GM15510 (cell line): ENCODE data around the gene GAB3.

Experiments used
- POLR2A ChIP-seq: IDR thresholded peaks from 3 replicates; pipeline ENCODE4 v1.6.1; 2011; ENCODE audit warnings: borderline replicate concordance; ENCODE audit not compliant: insufficient read length; ENCODE audit errors: extremely low read depth

GAB3 gene

DNA sequence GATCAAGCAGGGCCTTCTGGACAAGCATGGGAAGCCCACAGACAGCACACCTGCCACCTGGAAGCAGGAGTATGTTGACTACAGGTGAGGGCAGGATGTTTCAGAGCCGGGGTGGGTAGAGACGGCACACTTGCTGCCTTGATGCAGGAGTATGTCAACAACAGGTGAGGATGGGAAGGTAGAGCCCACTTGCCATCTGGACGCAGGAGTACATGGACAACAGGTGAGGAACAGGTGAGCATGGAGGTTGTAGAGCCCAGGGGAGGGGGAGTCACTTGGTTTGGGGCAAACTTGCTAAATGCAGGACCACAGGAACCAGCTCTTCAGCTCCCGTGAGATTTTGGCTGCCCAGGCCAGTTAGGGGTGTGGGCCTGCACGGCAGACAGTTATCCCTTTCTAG, 23.7 kb upstream of the GAB3 start:
- TF ChIP-seq POLR2A: no peak

- peak; percentile 70 for TF ChIP-seq POLR2A
Observed at GRCh38 chrX:154762537-154763296, 11.8 kb upstream of the GAB3 start, which contains the start of gene DKC1. DKC1 (plus strand) TSS chrX:154762864; CDS start chrX:154762966, 102 bp downstream.

GRCh38 chrX:154761977-154762536, 11.2 kb upstream of the GAB3 start:
- TF ChIP-seq POLR2A: no peak

DNA sequence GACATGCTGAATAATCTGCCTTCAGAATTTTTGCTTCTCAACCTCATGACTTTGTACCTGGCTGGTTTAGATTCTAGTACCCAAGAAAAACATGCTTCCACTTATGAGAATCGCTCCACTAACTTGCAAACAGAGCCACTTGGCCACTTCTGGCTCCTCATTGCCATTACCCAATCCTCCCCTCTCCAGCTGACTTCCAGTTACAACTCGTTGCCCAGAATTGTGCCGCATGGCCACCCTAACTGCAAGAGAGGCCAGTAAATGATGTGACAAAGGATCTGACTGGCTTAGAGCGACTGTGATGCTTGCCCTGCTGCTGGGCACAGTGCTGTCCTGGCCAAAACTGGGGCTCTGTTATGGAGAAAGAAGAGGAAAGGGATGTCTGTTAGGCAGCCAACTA, 7.8 kb upstream of the GAB3 start:
- no peak for TF ChIP-seq POLR2A

DNA sequence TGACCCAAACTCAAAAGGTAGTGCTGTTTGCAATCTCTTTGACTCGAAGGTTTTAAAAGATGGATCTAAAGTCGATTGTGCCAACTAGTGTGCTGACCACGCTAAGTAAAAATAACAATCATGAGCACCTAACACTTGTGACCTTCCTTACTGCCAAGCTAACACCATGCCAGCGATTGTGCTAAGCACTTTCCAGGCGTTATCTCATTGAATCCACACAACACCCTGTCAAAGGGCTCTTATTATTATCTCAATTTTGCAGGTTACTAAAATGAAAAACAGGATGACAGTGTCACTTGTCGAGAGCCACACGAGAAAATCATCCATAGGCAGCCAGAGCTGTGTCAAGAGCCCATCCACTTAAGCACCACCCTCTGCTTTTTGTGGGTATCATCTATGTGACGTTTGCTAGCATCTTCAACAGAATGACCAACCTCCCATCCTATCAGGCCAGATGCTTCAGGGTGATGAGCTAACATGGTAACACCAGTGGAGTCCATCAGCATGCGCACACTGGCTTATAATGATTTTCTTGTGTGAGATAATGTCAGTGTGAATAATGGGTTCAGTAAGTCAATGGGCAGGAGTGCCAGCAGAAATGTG, 893 bp upstream of the GAB3 start:
- no peak for TF ChIP-seq POLR2A

DNA sequence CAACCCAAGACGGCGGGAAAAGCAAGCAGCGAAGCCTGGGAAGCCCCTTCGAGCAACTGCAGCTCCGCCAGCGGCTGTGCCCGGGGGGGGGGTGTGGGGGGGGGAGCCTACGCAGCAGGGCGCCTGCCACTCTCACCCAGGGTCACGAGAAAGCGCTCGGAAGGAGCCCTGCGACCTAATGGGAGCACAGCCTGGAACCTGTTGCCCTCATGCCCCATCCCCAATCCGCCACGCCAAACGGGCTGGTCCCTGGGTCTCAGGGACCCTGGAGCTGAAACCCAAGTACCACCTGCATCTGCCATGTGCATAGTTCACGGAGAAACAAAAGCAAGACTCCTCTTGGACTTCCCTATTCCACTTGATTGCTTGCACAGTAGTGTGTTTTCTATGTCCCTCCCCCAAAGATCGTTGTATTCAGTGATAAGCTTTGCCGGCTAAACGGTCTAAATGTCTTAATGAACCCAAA, 359 bp upstream of the GAB3 start:
- no peak for TF ChIP-seq POLR2A

DNA sequence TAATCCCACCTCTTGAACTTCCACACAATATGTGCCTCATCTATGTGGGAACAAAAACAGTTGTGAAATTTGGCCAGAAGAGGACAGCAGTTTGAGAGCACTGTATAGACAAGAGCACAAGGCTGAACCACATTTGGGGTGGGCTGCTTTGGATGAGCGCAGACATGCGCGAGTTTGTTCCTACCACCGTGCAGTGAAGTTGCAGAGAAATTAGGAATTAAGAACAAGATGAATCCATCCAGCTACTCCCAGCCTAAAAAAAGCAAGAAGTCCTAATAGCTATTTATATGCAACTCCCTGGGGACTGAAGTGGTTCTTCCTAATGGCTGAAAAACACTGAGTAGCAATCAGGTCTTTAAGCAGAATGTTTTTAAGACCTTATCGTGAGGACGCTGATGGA, 1.0 kb downstream of the GAB3 start:
- no peak for TF ChIP-seq POLR2A

DNA sequence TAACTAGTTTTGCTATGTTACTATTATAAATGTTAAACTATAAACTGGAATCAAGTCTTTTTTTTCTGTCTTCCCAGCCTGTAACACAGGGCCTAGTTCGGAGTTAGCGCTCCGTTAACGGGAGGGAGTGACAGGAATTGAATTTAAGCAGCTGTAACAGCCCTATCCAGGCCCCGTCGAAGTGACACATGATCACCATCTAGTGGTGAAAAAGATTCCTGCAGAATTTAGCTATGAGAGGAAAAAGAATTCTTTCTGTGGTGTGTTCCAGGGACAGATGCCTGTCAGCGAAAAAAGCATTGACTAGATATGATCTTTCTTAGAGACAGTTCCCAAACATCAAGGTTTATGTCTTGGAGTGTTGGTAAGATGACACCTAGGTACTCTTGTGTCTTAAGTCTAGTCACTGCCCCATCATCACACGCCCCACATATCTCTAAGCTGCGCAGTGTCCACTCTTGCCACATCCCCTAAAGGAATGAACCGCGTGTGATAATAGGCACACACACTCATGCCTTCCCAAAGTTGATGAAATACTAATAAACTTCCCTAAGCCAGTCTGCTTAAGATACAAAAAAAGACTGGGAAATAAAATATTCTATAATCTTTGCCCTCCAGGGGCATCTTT, 2.1 kb downstream of the GAB3 start:
- TF ChIP-seq POLR2A: no peak

GRCh38 chrX:154742613-154743012, 8.3 kb downstream of the GAB3 start:
- TF ChIP-seq POLR2A: no peak

DNA sequence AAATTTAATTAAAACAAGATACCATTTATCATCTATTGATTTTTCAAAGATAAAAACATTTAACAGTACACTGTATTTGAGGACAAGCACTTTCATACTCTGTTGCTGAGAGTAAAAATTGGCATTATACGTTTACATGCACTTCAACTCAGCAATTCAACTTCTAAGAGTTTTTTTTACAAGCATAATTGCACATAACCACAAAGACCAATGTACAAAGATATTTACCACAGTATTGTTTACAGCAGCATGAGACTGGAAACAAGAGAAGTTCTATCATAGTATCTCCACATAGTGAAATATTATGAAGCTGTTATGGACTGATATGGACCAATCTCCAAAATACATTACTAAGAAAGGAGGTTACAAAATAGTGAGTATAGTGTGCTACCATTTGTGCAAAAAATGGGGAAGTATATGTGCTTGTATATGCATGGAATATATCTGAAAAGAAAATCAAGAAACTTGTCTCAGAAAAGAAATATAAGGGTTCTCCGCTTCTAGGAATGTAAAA, 10.9 kb downstream of the GAB3 start:
- TF ChIP-seq POLR2A: no peak

DNA sequence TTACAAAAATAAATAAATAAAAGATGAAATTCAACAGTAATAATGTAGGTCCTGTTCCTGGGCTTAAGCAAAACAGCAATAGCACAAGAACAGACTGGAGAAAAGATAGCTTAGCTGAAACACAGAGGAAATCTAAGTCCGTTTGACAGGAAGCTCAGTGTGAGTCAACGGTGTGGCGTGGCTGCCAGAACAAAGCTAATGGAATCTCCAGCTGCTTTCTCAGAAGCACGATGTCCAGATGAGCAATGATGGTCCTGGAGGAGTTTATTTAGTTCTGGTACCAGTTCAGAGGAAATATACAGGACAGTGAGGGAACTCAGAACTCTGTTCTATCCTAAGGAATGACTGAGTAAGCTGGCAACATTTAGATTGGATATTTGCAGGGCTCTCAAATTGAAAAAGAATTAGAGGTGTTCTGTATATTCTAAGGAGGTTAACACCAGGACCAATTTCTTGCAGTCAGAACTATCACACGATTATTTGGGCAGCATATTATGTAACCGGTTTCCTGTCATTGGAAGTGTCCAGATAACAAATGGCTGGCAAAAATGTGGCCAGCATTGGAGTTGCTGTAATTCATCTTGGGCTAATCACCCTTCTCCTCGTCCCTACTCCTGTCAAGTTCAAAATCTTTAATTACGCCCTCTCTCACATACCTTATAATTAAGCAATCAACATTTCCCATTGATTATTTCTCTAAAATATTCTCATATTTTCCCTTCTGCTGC, 12.7 kb downstream of the GAB3 start:
- no peak for TF ChIP-seq POLR2A

DNA sequence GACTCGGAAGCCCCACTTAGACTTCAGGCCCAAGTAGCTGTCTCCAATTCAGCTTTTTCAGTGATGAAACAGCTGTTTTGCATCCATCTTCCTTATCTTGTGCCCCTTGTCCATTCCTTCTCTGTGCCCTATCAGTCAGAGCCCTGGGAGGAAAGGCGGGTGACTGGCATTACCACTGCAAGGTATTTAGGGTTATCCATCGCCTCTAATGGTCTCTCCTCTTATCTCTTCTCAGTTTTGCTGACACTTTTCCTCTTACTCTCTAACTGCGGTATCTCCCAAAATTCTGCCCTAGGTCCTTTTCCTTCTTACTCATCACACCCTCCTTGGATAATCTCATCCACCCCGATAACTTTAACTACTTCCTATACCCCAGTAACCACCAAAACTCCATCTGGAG, 13.7 kb downstream of the GAB3 start:
- no peak for TF ChIP-seq POLR2A

GRCh38 chrX:154735695-154736393, 15.0 kb downstream of the GAB3 start:
- TF ChIP-seq POLR2A: no peak
